HG02885 (cell line): ENCODE measurements around the gene PIK3R5.
"Not testable (repeated sequence)": the region's sequence is repeated elsewhere in the genome, so short reads cannot be mapped to it uniquely, and the experiment has no call there.

Source experiments
- ATAC-seq: cut with Tn5 transposase; IDR thresholded peaks from one replicate; pipeline ENCODE4 v1.9.1; 2021; ENCODE audit warnings: mild to moderate bottlenecking; ENCODE audit not compliant: unreplicated experiment, poor library complexity

Gene PIK3R5

GRCh38 chr17:8885163-8885966 lies 80.1 kb downstream of the PIK3R5 start:
- not testable (repeated sequence) for ATAC-seq

- no peak for ATAC-seq
Observed at GRCh38 chr17:8884336-8884990, 81.0 kb downstream of the PIK3R5 start.

GRCh38 chr17:8883353-8883752 lies 82.2 kb downstream of the PIK3R5 start:
- ATAC-seq, result no peak

- ATAC-seq, result no peak
Observed at GRCh38 chr17:8881606-8882005, 83.9 kb downstream of the PIK3R5 start.

GRCh38 chr17:8880466-8880865 lies 85.0 kb downstream of the PIK3R5 start:
- ATAC-seq, result no peak

GRCh38 chr17:8879410-8879809 lies 86.1 kb downstream of the PIK3R5 start:
- ATAC-seq, result no peak

GRCh38 chr17:8877984-8878383 lies 87.5 kb downstream of the PIK3R5 start:
- no peak for ATAC-seq

- ATAC-seq, result no peak
Observed at GRCh38 chr17:8875957-8876356, 89.5 kb downstream of the PIK3R5 start.

GRCh38 chr17:8875436-8875835 lies 90.1 kb downstream of the PIK3R5 start:
- no peak for ATAC-seq

GRCh38 chr17:8873801-8874715 lies 91.4 kb downstream of the PIK3R5 start:
- no peak for ATAC-seq

- ATAC-seq, result no peak
Observed at GRCh38 chr17:8872705-8873435, 92.6 kb downstream of the PIK3R5 start.

GRCh38 chr17:8872036-8872704 lies 93.3 kb downstream of the PIK3R5 start:
- no peak for ATAC-seq

- no peak for ATAC-seq
Observed at GRCh38 chr17:8871081-8871581, 94.4 kb downstream of the PIK3R5 start.

- no peak for ATAC-seq
Observed at GRCh38 chr17:8870406-8871040, 95.0 kb downstream of the PIK3R5 start.

GRCh38 chr17:8869114-8869815 lies 96.2 kb downstream of the PIK3R5 start:
- ATAC-seq, result no peak

- ATAC-seq, result peak; percentile 51
Observed at GRCh38 chr17:8868529-8868951, 97.0 kb downstream of the PIK3R5 start.

GRCh38 chr17:8868092-8868491 lies 97.4 kb downstream of the PIK3R5 start:
- no peak for ATAC-seq

GRCh38 chr17:8867361-8867981 lies 98.0 kb downstream of the PIK3R5 start, which contains the start of gene PIK3R6:
Gene PIK3R6, minus strand, starts transcription at chr17:8867674. Its CDS starts 17,880 bp downstream, at chr17:8849794.
- peak; percentile 50 for ATAC-seq
